ENCODE measurements around the gene RBM5.

Gene RBM5

DNA sequence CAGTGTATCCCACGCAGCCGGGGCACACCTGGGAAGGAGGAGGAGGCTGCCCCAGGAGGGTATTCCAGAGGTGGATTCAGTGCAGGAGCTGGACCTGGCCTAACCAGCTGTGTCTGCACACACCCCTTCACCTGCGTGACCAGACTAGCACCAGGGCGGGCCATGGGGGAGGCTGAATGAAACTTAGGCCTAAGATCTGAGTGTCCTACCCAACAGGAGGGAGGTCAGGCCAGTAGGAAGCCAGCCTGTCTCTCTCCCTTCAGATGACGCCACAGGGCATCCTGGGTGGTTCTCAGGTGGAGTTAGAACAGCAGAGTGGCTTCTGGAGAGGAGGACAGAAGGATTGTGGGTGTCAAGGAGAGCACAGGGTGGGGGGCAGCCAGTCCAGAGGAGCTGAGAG lies 63.0 kb downstream of the RBM5 start:
- Histone ChIP-seq H3K9ac (ENCODE audit: low read length) (no peak overlapping the region), H3K4me3 (ENCODE audit: low read length) (no peak overlapping the region), H3K27ac (ENCODE audit: low read length) (no peak overlapping the region), H2AFZ (ENCODE audit: low read depth, low read length) (no peak overlapping the region), H3K4me2 (ENCODE audit: low read length) (no peak overlapping the region), H3K79me2 (ENCODE audit: low read length) (no peaks in the 10 kb centered on the region), H3K36me3 (replicated peaks; ENCODE audit: low read depth, low read length) (no peaks in the 10 kb centered on the region), H3K9me3 (ENCODE audit: insufficient read depth, low read length) (no peaks in the 10 kb centered on the region), H4K20me1 (ENCODE audit: insufficient read depth, low read length) (no peaks in the 10 kb centered on the region), H3K4me1 (ENCODE audit: low read length) (no peaks in the 10 kb centered on the region), H3K27me3 (ENCODE audit: low read depth, low read length) (peaks cover 19% of the 10 kb centered on the region)
- TF ChIP-seq, protein P1, sequence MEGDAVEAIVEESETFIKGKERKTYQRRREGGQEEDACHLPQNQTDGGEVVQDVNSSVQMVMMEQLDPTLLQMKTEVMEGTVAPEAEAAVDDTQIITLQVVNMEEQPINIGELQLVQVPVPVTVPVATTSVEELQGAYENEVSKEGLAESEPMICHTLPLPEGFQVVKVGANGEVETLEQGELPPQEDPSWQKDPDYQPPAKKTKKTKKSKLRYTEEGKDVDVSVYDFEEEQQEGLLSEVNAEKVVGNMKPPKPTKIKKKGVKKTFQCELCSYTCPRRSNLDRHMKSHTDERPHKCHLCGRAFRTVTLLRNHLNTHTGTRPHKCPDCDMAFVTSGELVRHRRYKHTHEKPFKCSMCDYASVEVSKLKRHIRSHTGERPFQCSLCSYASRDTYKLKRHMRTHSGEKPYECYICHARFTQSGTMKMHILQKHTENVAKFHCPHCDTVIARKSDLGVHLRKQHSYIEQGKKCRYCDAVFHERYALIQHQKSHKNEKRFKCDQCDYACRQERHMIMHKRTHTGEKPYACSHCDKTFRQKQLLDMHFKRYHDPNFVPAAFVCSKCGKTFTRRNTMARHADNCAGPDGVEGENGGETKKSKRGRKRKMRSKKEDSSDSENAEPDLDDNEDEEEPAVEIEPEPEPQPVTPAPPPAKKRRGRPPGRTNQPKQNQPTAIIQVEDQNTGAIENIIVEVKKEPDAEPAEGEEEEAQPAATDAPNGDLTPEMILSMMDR (IDR thresholded peaks at IDR 0.05; ENCODE audit: low read depth, low read length): no peak
- no peak for TF ChIP-seq EZH2phosphoT487 (IDR thresholded peaks at IDR 0.05; ENCODE audit: low read depth)

DNA sequence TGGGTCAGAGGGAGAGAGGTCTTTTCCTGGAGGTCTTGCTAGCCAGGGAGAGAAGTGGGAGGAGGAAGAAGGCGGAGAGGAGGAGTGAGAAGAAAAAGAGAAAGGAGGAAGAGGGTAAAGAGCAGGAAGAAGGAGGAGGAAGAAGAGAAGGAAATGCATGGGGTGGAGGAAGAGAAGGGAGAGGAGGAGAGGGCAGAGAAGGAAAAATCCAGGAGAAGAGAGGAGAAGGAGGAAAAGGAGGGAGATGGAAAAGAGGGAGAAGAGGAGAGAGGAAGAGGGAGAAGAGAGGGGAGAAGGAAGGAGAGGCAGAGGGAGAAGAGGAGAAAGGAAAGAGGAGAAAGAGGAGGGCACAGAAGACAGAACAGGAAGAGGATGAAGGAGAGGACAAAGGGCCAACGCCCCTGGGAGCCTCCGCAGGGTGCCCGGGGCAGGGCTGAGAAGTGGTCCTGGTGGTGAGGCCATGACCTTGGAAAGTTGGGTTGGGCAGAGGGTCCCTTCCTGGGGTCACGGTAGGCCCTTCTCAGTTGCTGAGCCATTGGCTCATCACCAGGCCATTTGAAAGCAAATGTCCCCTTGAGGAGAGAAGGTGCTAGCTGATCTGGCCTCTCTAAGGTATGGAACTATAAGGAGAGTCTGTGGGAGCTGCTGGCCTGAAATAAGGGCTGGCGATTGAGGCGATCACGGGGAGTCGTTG lies 65.2 kb downstream of the RBM5 start:
- Histone ChIP-seq H4K20me1 (ENCODE audit: insufficient read depth, low read length) (no peaks in the 10 kb centered on the region), H3K4me1 (ENCODE audit: low read length) (no peaks in the 10 kb centered on the region), H2AFZ (ENCODE audit: low read depth, low read length) (no peak overlapping the region), H3K9ac (ENCODE audit: low read length) (no peak overlapping the region), H3K79me2 (ENCODE audit: low read length) (no peaks in the 10 kb centered on the region), H3K27ac (ENCODE audit: low read length) (no peak overlapping the region), H3K4me2 (ENCODE audit: low read length) (peak overlapping the region; percentile 71), H3K27me3 (ENCODE audit: low read depth, low read length) (peaks cover 19% of the 10 kb centered on the region), H3K4me3 (ENCODE audit: low read length) (peak overlapping the region; percentile 69), H3K36me3 (replicated peaks; ENCODE audit: low read depth, low read length) (no peaks in the 10 kb centered on the region), H3K9me3 (ENCODE audit: insufficient read depth, low read length) (no peaks in the 10 kb centered on the region)
- TF ChIP-seq EZH2phosphoT487 (IDR thresholded peaks at IDR 0.05; ENCODE audit: low read depth): no peak
- TF ChIP-seq, protein P1 (IDR thresholded peaks at IDR 0.05; ENCODE audit: low read depth, low read length): no peak

DNA sequence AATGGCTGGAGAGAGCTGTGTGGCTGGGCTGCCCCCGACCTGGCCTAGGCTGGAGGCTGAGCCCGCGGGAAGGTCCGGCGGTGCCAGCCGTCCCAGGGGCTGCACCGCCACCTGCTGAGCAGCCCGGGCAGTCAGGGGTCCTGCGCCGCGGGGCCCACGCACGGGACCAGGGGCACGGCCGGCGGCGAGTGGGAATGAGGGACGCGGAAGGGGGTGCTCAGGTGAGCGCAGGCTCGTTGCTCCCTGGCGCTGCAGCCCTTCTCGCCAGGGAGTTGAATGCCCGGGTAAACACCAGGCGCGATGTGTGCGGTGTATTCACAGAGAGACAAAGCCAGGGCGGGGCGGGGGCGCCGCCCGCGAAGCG lies 65.7 kb downstream of the RBM5 start:
- peak overlapping the region; percentile 71 for H3K4me2 ChIP-seq (ENCODE audit: low read length)
- no peak overlapping the region for H2AFZ ChIP-seq (ENCODE audit: low read depth, low read length)
- H3K27ac ChIP-seq (ENCODE audit: low read length): no peak overlapping the region
- no peaks in the 10 kb centered on the region for H3K79me2 ChIP-seq (ENCODE audit: low read length)
- no peaks in the 10 kb centered on the region for H3K36me3 ChIP-seq (replicated peaks; ENCODE audit: low read depth, low read length)
- no peaks in the 10 kb centered on the region for H3K9me3 ChIP-seq (ENCODE audit: insufficient read depth, low read length)
- TF ChIP-seq EZH2phosphoT487 (IDR thresholded peaks at IDR 0.05; ENCODE audit: low read depth): no peak
- TF ChIP-seq, protein P1 (IDR thresholded peaks at IDR 0.05; ENCODE audit: low read depth, low read length): peak; percentile 29
- peaks cover 19% of the 10 kb centered on the region for H3K27me3 ChIP-seq (ENCODE audit: low read depth, low read length)
- H3K9ac ChIP-seq (ENCODE audit: low read length): no peak overlapping the region
- no peaks in the 10 kb centered on the region for H4K20me1 ChIP-seq (ENCODE audit: insufficient read depth, low read length)
- H3K4me1 ChIP-seq (ENCODE audit: low read length): no peaks in the 10 kb centered on the region
- peak overlapping the region; percentile 69 for H3K4me3 ChIP-seq (ENCODE audit: low read length)

DNA sequence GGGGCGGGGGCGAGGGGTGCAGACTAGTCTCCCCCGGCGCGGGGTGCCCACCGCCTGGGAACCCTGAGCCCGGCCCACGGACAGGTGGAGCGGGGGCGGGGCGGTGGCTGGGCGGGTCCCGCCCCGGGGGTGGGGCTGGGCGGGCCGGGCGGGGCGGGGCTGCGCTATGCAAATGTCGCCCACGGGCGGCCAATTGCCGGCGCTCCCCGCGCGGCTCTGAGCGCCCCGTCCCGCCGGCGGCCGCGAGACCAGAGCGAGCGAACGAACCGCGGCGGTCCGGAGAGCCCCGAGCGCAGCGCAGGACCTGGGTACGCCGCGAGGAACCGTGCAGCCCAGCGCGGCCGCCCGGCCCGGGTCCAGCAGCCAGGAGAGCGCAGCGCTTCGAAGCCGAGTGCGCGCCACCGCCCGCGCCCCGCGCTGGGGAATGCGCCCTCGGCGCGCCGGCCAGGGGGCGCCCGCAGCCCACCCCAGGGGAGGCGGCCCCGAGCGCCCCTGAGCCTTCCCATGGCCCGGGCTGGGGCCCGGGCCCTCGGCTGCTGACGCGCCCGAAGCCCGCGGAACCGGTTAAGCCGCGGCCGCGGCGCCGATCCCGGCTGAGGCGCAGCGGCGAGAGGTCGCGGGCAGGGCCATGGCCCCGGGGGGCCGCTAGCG lies 66.2 kb downstream of the RBM5 start, which contains the start of gene SEMA3F:
Gene SEMA3F (plus strand): TSS at position 485 of the 651 bp plus-strand sequence. CDS start 4,299 bp downstream, outside the sequence.
- no peaks in the 10 kb centered on the region for H3K4me1 ChIP-seq (ENCODE audit: low read length)
- H3K79me2 ChIP-seq (ENCODE audit: low read length): no peaks in the 10 kb centered on the region
- no peak within 1 kb of the TSS for H3K27ac ChIP-seq (ENCODE audit: low read length)
- H2AFZ ChIP-seq (ENCODE audit: low read depth, low read length): no peak within 1 kb of the TSS
- H3K9ac ChIP-seq (ENCODE audit: low read length): no peak within 1 kb of the TSS
- H3K27me3 ChIP-seq (ENCODE audit: low read depth, low read length): peaks cover 19% of the 10 kb centered on the region
- H3K4me2 ChIP-seq (ENCODE audit: low read length): peak within 1 kb of the TSS; percentile 71
- no peaks in the 10 kb centered on the region for H4K20me1 ChIP-seq (ENCODE audit: insufficient read depth, low read length)
- TF ChIP-seq EZH2phosphoT487 (IDR thresholded peaks at IDR 0.05; ENCODE audit: low read depth): no peak
- TF ChIP-seq, protein P1 (IDR thresholded peaks at IDR 0.05; ENCODE audit: low read depth, low read length): no peak
- peak within 1 kb of the TSS; percentile 69 for H3K4me3 ChIP-seq (ENCODE audit: low read length)
- no peaks in the 10 kb centered on the region for H3K36me3 ChIP-seq (replicated peaks; ENCODE audit: low read depth, low read length)
- no peaks in the 10 kb centered on the region for H3K9me3 ChIP-seq (ENCODE audit: insufficient read depth, low read length)
